ENCODE measurements around the gene ADAMTSL2.

Gene ADAMTSL2

DNA sequence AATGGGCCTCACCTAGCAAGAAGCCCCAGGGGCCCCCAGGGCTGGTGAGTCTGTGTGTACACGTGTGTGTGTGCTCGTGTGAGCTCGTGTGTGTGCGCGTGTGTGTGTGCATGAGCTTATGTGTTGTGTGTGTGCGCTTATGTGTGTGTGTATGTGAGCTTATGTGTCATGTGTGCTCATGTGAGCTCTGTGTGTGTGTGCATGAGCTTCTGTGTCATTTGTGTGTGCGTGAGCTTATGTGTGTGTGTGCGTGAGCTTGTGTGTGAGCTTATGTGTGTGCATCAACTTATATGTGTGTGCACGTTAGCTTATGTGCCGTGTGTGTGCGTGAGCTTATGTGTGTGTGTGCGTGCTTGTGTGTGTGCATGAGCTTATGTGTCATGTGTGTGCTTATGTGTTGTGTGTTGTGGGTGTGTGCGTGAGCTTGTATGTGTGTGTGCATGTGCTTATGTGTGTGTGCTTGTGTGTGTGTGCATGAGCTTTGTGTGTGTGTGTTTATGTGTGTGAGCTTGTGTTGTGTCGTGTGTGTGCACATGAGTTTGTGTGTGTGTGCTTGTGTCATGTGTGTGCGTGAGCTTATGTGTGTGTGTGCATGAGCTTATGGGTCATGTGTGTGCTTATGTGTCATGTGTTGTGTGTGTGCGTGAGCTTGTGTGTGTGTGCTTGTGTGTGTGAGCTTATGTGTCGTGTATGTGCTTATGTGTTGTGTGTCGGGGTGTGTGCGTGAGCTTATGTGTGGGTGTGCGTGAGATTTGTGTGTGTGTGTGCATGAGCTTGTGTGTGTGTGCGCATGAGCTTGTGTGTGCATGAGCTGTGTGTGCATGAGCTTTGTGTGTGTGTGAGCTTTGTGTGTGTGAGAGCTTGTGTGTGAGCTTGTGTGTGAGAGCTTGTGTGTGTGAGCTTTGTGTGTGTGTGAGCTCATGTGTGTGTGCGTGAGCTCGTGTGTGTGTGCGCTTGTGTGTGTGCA is 38.9 kb upstream of the ADAMTSL2 start:
- TF ChIP-seq, protein P1, sequence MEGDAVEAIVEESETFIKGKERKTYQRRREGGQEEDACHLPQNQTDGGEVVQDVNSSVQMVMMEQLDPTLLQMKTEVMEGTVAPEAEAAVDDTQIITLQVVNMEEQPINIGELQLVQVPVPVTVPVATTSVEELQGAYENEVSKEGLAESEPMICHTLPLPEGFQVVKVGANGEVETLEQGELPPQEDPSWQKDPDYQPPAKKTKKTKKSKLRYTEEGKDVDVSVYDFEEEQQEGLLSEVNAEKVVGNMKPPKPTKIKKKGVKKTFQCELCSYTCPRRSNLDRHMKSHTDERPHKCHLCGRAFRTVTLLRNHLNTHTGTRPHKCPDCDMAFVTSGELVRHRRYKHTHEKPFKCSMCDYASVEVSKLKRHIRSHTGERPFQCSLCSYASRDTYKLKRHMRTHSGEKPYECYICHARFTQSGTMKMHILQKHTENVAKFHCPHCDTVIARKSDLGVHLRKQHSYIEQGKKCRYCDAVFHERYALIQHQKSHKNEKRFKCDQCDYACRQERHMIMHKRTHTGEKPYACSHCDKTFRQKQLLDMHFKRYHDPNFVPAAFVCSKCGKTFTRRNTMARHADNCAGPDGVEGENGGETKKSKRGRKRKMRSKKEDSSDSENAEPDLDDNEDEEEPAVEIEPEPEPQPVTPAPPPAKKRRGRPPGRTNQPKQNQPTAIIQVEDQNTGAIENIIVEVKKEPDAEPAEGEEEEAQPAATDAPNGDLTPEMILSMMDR (IDR thresholded peaks at IDR 0.05) = no peak

DNA sequence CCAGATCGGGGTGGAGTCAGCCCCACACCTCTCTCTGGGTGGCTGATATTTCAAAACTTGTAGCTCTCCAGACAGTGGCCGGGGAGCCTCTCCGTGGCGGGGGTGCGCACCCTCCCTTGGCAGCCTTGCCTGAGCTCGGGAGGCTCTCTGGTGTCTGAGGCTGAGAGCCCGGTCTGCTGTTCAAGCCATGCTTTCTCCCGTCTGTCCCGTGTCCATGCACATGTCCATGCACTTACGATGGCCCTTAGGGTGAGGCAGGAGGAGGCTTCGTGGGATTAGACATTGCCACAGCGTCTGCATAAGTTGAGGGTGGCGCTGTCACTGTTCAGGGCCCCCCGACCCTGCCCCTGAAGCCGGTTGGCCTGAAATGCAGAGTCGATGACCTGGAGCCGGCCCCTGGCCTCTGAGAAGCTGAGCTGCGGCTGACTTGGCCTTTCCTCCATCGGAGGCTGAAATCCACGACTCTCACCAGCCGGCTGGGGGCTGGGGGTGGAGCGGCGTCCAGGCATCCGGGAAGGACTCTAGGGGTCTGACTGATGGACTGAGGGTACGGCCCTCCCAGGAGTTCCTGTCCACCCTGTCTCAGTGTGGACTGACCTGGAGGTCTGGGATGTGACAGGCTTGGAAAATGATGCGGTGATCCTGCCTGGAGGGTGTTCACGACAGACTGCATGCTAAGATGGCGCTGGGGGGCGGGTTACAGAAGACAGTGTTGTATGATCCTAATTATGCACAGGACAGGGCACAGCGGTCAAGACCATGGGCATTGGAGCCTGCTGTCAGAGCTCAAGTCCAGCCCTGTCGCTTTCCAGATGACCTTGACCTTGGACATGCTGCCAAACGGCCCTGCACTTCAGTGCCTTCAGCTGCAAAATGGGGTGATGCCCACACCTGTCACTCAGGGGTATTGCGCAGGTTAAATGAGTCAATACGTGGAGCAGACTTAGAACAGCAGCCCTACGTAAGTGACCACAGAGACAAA is 37.4 kb upstream of the ADAMTSL2 start:
- TF ChIP-seq, protein P1 (IDR thresholded peaks at IDR 0.05) = no peak

DNA sequence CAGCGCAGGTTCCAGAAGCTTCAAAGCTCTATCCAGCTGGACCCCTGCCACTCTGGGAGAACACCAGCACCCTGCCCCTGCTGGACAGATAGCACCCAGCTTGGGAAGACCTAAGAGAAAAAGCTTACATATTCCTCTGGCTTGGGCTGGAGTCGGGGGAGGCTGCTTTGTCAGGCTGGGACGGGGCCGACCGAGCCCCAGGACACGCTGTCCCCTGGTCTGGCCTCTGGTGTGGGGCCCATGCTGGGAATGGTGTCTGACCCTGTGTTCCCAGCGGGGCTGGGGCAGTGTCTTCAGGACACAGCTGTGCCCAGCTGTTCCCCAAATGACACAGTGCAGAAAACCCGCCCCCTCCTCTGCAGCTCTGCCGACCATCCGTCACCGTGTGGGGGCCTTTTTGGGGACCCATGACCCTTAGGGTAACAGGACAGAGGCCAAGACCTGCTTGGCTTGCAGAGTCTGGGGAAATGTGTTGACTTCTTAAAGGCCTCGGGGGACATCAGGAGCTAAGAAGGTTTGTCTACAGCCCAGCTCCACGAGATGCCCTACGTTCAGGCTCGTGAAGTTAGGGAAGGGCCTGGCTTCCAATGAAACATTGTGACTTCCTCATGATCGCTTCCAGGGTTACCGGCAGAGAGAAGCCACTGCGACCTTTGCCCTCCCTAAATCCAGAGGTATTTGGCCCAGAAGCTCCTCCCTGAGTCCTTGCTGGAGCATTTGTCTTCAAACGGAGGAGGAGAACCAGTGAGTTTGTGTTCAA is 35.2 kb upstream of the ADAMTSL2 start:
- TF ChIP-seq, protein P1 (IDR thresholded peaks at IDR 0.05) = no peak

DNA sequence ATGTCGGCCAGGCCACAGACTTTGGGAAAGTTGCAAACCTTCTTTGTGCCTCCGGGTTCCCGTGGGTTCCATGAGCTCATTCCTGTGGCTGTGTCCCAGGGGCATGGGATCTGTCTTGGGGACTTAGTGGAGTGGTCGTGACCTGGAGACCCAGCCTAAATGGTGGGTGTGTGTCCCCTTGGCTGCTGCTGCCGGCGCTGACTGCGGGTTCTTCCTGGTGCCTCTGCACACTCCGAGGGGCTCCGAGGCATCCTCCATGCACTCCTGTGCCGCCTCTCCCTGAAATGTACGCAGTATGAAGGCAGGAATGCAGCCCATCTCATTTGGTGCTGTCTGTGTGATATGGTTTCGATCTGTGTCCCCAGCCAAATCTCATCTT is 34.6 kb upstream of the ADAMTSL2 start:
- TF ChIP-seq, protein P1 (IDR thresholded peaks at IDR 0.05) = no peak

DNA sequence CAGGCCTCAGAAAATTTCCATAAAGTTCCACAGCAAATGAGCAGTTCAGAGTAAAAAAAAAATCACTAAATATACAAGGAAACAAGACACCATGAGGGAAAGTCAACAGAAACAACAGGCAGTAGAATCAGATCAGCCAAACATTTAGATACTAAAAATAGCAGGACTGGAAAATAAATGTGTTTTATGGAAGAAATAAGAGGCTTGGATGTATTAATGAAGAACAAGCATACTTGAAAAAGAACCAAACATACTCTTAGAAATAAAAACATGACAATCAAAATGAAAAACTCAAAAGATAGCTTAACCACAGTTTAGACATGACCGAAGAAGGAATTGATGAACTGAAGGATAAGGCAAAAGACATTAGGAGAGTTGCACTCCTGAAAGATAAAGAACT is 32.4 kb upstream of the ADAMTSL2 start:
- TF ChIP-seq, protein P1 (IDR thresholded peaks at IDR 0.05) = no peak

DNA sequence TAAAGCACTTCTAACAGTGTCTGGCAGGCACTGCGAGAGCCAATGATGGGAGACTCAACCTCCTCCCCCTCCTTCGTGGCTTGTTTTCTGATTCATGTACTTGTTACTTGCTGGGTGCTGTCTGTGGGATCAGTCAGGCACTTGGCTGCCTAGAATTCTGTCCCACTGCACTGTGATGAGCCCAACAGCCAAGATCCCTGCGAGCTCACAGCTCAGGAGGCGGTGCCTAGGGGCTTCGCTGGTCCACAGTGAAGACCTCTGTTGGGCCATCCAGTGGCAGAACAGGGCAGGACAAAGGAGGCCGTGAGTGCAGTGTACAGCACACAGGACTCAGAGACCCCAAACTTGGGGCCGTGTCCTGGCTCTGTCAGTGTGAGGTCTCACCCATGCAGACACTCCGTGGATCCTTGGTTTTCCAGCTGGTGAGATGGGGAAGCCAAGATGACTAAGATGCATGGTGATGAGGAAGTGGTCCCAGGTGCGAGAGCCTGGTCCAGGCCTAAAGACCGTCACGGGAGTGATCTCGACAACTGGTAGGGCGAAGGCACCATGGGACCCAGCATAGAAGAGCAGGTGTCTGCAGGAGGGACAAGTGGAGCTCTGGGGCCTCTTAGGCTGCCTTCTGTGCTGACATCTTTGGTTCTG is 29.2 kb upstream of the ADAMTSL2 start:
- TF ChIP-seq, protein P1 (IDR thresholded peaks at IDR 0.05) = no peak
